Osteocyte (in vitro differentiated cells): ENCODE results near the gene ALAS1. TPM values are rescaled to one million over a fixed set of nuclear protein-coding genes. Genes with fewer than 3 reads are reported as not detected.
"Not testable (repeated sequence)": the region's sequence is repeated elsewhere in the genome, so short reads cannot be mapped to it uniquely, and the experiment has no call there.

Experiments used
- DNase-seq: peaks from one replicate; pipeline ENCODE4 v3.0.0; 2021; ENCODE audit warnings: mixed read lengths; ENCODE audit not compliant: unreplicated experiment; ENCODE audit errors: extremely low spot score
- H3K27ac Mint-ChIP-seq: one replicate; pipeline ENCODE4 v1.8.0; 2021; ENCODE audit warnings: mild to moderate bottlenecking, mixed read lengths; ENCODE audit not compliant: unreplicated experiment
- H3K27me3 Mint-ChIP-seq: one replicate; pipeline ENCODE4 v1.8.0; 2021; ENCODE audit warnings: mixed read lengths; ENCODE audit not compliant: unreplicated experiment
- H3K36me3 Mint-ChIP-seq: one replicate; pipeline ENCODE4 v1.8.0; 2021; ENCODE audit warnings: mixed read lengths; ENCODE audit not compliant: unreplicated experiment
- H3K4me1 Mint-ChIP-seq: one replicate; pipeline ENCODE4 v1.8.0; 2021; ENCODE audit warnings: mixed read lengths; ENCODE audit not compliant: unreplicated experiment
- H3K4me3 Mint-ChIP-seq: one replicate; pipeline ENCODE4 v1.8.0; 2021; ENCODE audit warnings: mild to moderate bottlenecking, moderate library complexity, mixed read lengths; ENCODE audit not compliant: unreplicated experiment
- H3K9me3 Mint-ChIP-seq: one replicate; pipeline ENCODE4 v1.8.0; 2021; ENCODE audit warnings: mixed read lengths; ENCODE audit not compliant: unreplicated experiment
- CTCF ChIP-seq: fragments of 200-600 bp; sonication (generic); IDR thresholded peaks from 2 replicates; pipeline ENCODE4 v1.5.0; 2021; ENCODE audit warnings: antibody characterized with exemption, mild to moderate bottlenecking, moderate library complexity
- total RNA-seq: library from RNA; stranded (reverse); gene quantifications from 2 replicates; pipeline ENCODE4 v1.2.1, GENCODE V29; 2021

The ALAS1 gene
- total RNA-seq, 1 donor from 2014 or later, result 36.2 TPM

GRCh38 chr3:52177701-52178042 is 20.3 kb upstream of the ALAS1 start:
- DNase-seq, result no peak
- H3K4me1 Mint-ChIP-seq, result peaks cover 14% of the 10 kb centered on the region
- no peak overlapping the region for H3K4me3 Mint-ChIP-seq
- TF ChIP-seq CTCF, result no peak
- no peaks in the 10 kb centered on the region for H3K9me3 Mint-ChIP-seq
- no peak overlapping the region for H3K27ac Mint-ChIP-seq
- H3K36me3 Mint-ChIP-seq, result no peaks in the 10 kb centered on the region
- H3K27me3 Mint-ChIP-seq, result no peaks in the 10 kb centered on the region

GRCh38 chr3:52178126-52178525 is 19.8 kb upstream of the ALAS1 start:
- H3K4me3 Mint-ChIP-seq, H3K27me3 Mint-ChIP-seq, H3K36me3 Mint-ChIP-seq, H3K9me3 Mint-ChIP-seq, DNase-seq, H3K27ac Mint-ChIP-seq: not testable (repeated sequence)
- H3K4me1 Mint-ChIP-seq, result peaks cover 14% of the 10 kb centered on the region

- DNase-seq, result no peak
- TF ChIP-seq CTCF, result no peak
- Mint-ChIP-seq H3K4me1 (peaks cover 14% of the 10 kb centered on the region), H3K4me3 (no peak overlapping the region), H3K36me3 (no peaks in the 10 kb centered on the region), H3K27me3 (no peaks in the 10 kb centered on the region), H3K27ac (no peak overlapping the region), H3K9me3 (no peaks in the 10 kb centered on the region)
Observed at GRCh38 chr3:52178537-52178936, 19.4 kb upstream of the ALAS1 start.

- Mint-ChIP-seq H3K36me3 (no peaks in the 10 kb centered on the region), H3K27me3 (no peaks in the 10 kb centered on the region), H3K27ac (no peak overlapping the region), H3K4me3 (no peak overlapping the region), H3K9me3 (no peaks in the 10 kb centered on the region), H3K4me1 (peaks cover 9% of the 10 kb centered on the region)
- no peak for DNase-seq
- no peak for TF ChIP-seq CTCF
Observed at GRCh38 chr3:52181543-52181942, 16.4 kb upstream of the ALAS1 start.

- TF ChIP-seq CTCF, result no peak
- Mint-ChIP-seq H3K36me3 (no peaks in the 10 kb centered on the region), H3K27me3 (no peaks in the 10 kb centered on the region), H3K4me1 (peaks cover 3% of the 10 kb centered on the region), H3K9me3 (no peaks in the 10 kb centered on the region), H3K4me3 (no peak overlapping the region), H3K27ac (no peak overlapping the region)
- DNase-seq, result no peak
Observed at GRCh38 chr3:52182196-52182595, 15.8 kb upstream of the ALAS1 start.

GRCh38 chr3:52182691-52183090 is 15.3 kb upstream of the ALAS1 start:
- Mint-ChIP-seq H3K4me1 (no peaks in the 10 kb centered on the region), H3K27ac (no peak overlapping the region), H3K27me3 (no peaks in the 10 kb centered on the region), H3K36me3 (no peaks in the 10 kb centered on the region), H3K4me3 (no peak overlapping the region), H3K9me3 (no peaks in the 10 kb centered on the region)
- TF ChIP-seq CTCF, result no peak
- no peak for DNase-seq
